ENCODE results near the gene CACNA1H.

- TF ChIP-seq POLR2AphosphoS5 (IDR thresholded peaks at IDR 0.05) = no peak
- no peak for TF ChIP-seq CTCF (IDR thresholded peaks at IDR 0.05)
- no peak for TF ChIP-seq EP300 (IDR thresholded peaks at IDR 0.05)
- TF ChIP-seq POLR2A (IDR thresholded peaks at IDR 0.05) = no peak
Measured at GRCh38 chr16:1196494-1196893, 43.6 kb downstream of the CACNA1H start.
